Gastrocnemius medialis (tissue), 4 donors: ENCODE measurements around the gene RBBP8. TPM values are rescaled to one million over a fixed set of nuclear protein-coding genes. Genes with fewer than 3 reads are reported as not detected.

Source experiments
- ATAC-seq, 2 donors: fragments of 150-250 bp; one replicate each; pipeline ENCODE4 v1.9.1; 2016
- DNase-seq, 2 donors: peaks; one replicate each; pipeline ENCODE4 v3.0.0-alpha.2; 2019
- H3K27ac ChIP-seq, 4 donors: fragments of 200-600 bp; sonication (generic); 1 replicate in 1 of 4; 2 replicates in 3 of 4; pipeline ENCODE4 v1.5.1; 2016 to 2018; ENCODE audit warnings: mild to moderate bottlenecking in 2 of 4, moderate library complexity in 1 of 4
- H3K27me3 ChIP-seq, 3 donors: fragments of 200-600 bp; sonication (generic) in 2 of 3; 1 replicate in 1 of 3; 2 replicates in 2 of 3; pipeline versions ENCODE4 v1.5.1 to v1.6.0; 2016 to 2019; ENCODE audit warnings: mild to moderate bottlenecking in 1 of 3, moderate library complexity in 1 of 3
- H3K36me3 ChIP-seq, 2 donors: fragments of 200-600 bp; sonication (generic) in 1 of 2; one replicate each; pipeline ENCODE4 v1.5.1; 2017 to 2018
- H3K4me1 ChIP-seq, 2 donors: fragments of 200-600 bp; sonication (generic) in 1 of 2; one replicate each; pipeline ENCODE4 v1.5.1; 2016 to 2017; ENCODE audit warnings: mild to moderate bottlenecking in 2 of 2
- H3K4me3 ChIP-seq, 4 donors: fragments of 200-600 bp; sonication (generic) in 3 of 4; 1 replicate in 1 of 4; 2 replicates in 3 of 4; pipeline ENCODE4 v1.5.1; 2016 to 2019; ENCODE audit warnings: mild to moderate bottlenecking in 2 of 4
- H3K9me3 ChIP-seq, 3 donors: fragments of 200-600 bp; sonication (generic) in 2 of 3; 1 replicate in 1 of 3; 2 replicates in 2 of 3; pipeline ENCODE4 v1.5.1; 2016 to 2019
- POLR2A ChIP-seq, 2 donors: fragments of 450-650 bp; IDR thresholded peaks; one replicate each; pipeline ENCODE4 v1.6.1; 2017; ENCODE audit warnings: antibody characterized with exemption in 2 of 2, mild to moderate bottlenecking in 2 of 2, moderate library complexity in 2 of 2
- in situ Hi-C, 4 donors: fragments of 200-750 bp; cut with MboI; loops; one replicate each; pipeline versions ENCODE4 v1.15.0 to v1.8.0; 2017; ENCODE audit warnings: low sequenced_read_pairs in 4 of 4
- intact Hi-C: fragments of 100-400 bp; cut with DNase I; formaldehyde crosslinking; loops from one replicate; pipeline ENCODE4 v1.15.1; 2023; ENCODE audit warnings: low total_unique reads
- total RNA-seq, 4 donors: library from RNA; depleted of rRNA; stranded (reverse); fragments of >200 nt; gene quantifications; one replicate each; pipeline versions ENCODE4 v1.1.0 to v1.2.3, GENCODE V29; 2016
- TF ChIP-seq, protein P1 (sequence below), 5 experiments: fragments of 450-650 bp in 3 of 5; fragments of 200-600 bp in 2 of 5; sonication (generic) in 2 of 5; IDR thresholded peaks in 4 of 5; conservative IDR thresholded peaks in 1 of 5; 1 replicate in 4 of 5; 2 replicates in 1 of 5; pipeline ENCODE4 v1.5.1; 2016 to 2019; ENCODE audit warnings: antibody characterized with exemption in 5 of 5, mild to moderate bottlenecking in 3 of 5, moderate library complexity in 3 of 5

Gene RBBP8
- total RNA-seq, 4 donors from 2014 or later = 1.3 to 4.7 (median 1.7) TPM

DNA sequence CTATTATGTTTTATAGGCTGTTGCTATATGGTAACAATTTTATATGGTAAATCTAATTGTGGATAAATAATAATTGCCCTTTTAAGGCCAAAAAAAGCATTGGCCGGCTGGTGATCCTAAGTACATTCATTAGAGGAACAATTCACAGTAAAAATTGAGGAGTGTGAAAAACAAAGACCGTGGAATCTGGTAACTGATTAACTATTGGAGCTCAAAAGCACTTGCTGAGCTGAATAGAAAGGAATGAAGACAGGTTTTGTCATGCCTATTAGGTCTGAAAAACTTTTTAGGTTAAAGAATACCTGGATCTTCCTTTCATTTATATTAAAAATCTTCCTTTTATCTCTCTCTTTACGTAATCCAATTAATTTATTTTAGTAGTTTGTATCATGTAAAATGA lies 18.5 kb upstream of the RBBP8 start:
- ATAC-seq (no peak), DNase-seq (no peak)
- Histone ChIP-seq H3K9me3 (no peaks in the 10 kb centered on the region), H3K27ac (no peak overlapping the region), H3K4me3 (no peak overlapping the region), H3K36me3 (no peaks in the 10 kb centered on the region), H3K27me3 (no peaks in the 10 kb centered on the region), H3K4me1 (no peaks in the 10 kb centered on the region)
- in situ Hi-C loops (no loop called here), intact Hi-C loops (no loop called here)
- TF ChIP-seq, protein P1, sequence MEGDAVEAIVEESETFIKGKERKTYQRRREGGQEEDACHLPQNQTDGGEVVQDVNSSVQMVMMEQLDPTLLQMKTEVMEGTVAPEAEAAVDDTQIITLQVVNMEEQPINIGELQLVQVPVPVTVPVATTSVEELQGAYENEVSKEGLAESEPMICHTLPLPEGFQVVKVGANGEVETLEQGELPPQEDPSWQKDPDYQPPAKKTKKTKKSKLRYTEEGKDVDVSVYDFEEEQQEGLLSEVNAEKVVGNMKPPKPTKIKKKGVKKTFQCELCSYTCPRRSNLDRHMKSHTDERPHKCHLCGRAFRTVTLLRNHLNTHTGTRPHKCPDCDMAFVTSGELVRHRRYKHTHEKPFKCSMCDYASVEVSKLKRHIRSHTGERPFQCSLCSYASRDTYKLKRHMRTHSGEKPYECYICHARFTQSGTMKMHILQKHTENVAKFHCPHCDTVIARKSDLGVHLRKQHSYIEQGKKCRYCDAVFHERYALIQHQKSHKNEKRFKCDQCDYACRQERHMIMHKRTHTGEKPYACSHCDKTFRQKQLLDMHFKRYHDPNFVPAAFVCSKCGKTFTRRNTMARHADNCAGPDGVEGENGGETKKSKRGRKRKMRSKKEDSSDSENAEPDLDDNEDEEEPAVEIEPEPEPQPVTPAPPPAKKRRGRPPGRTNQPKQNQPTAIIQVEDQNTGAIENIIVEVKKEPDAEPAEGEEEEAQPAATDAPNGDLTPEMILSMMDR (IDR thresholded peaks at IDR 0.05 in 4 of 5, conservative IDR thresholded peaks at IDR 0.05 in 1 of 5) = no peak
- no peak for TF ChIP-seq POLR2A (IDR thresholded peaks at IDR 0.05)

DNA sequence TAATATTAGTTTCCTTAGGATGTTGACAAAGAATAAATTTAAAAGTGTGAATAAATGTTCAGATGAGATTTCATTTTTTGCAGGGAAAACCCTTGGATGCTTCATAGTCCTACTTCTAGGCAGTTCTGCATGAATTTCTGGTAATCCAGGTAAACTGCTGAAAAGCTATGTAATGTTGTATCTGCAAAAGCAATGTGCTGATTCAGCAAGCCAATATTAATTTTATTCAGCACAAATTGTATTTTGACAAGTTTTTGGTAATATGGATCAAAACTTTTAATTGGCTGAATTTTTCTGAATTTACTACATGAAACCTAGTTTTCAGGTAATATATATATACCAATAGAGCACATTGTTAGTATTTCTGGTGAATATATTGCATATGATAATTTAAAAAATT lies 17.8 kb upstream of the RBBP8 start:
- no peak for DNase-seq
- ATAC-seq = no peak
- H3K4me3 ChIP-seq = no peak overlapping the region
- TF ChIP-seq POLR2A (IDR thresholded peaks at IDR 0.05) = no peak
- TF ChIP-seq, protein P1 (IDR thresholded peaks at IDR 0.05 in 4 of 5, conservative IDR thresholded peaks at IDR 0.05 in 1 of 5) = no peak
- H3K27me3 ChIP-seq = no peaks in the 10 kb centered on the region
- H3K4me1 ChIP-seq = no peaks in the 10 kb centered on the region
- no peaks in the 10 kb centered on the region for H3K9me3 ChIP-seq
- intact Hi-C loops (no loop called here), in situ Hi-C loops (no loop called here)
- no peaks in the 10 kb centered on the region for H3K36me3 ChIP-seq
- H3K27ac ChIP-seq = no peak overlapping the region

DNA sequence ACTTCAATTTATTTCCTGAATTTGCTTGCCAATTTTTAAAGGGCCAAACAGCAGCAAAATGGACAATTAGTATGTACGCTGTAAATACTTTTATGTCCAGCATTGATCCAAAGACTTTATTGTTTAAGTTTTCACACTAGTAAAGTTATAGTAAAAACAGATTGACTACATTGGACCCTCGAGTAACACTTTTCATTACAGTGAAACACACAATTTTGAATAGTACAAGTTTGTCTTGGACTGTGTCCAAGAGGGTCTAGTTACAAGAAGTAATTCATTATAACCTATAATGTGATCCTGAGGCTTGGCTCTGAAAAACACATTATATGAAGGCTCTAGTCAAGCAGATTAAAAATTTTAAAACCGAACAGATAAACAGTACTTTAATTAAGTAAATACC lies 11.4 kb upstream of the RBBP8 start:
- Histone ChIP-seq H3K4me3 (no peak overlapping the region), H3K27me3 (no peaks in the 10 kb centered on the region), H3K27ac (no peak overlapping the region), H3K36me3 (no peaks in the 10 kb centered on the region), H3K9me3 (no peaks in the 10 kb centered on the region), H3K4me1 (no peaks in the 10 kb centered on the region)
- intact Hi-C loops = no loop called here
- in situ Hi-C loops = no loop called here
- no peak for ATAC-seq
- no peak for DNase-seq
- TF ChIP-seq POLR2A (IDR thresholded peaks at IDR 0.05) = no peak
- TF ChIP-seq, protein P1 (IDR thresholded peaks at IDR 0.05 in 4 of 5, conservative IDR thresholded peaks at IDR 0.05 in 1 of 5) = no peak

DNA sequence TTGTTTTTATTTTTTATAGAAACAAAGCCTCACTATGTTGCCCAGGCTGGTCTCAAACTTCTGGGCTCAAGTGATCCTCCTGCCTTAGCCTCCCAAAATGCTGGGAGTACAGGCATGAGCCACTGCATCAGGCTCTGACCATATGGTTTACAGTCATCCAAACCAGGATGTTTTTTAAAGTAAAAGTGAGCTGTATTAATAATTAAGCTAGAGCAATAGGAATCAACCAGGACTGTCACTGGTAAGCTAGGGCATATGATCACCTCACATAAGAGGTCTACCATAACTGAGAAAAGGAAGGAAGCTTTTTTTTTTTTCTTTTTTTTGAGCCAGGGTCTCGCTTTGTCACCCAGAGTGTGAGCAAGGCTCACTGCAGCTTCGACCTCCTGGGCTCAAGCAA lies 8.5 kb upstream of the RBBP8 start:
- in situ Hi-C loops (no loop called here), intact Hi-C loops (no loop called here)
- Histone ChIP-seq H3K4me3 (no peak overlapping the region), H3K36me3 (no peaks in the 10 kb centered on the region), H3K9me3 (no peaks in the 10 kb centered on the region), H3K4me1 (no peaks in the 10 kb centered on the region), H3K27ac (no peak overlapping the region), H3K27me3 (no peaks in the 10 kb centered on the region)
- TF ChIP-seq, protein P1 (IDR thresholded peaks at IDR 0.05 in 4 of 5, conservative IDR thresholded peaks at IDR 0.05 in 1 of 5) = no peak
- TF ChIP-seq POLR2A (IDR thresholded peaks at IDR 0.05) = no peak
- ATAC-seq (no peak), DNase-seq (no peak)

DNA sequence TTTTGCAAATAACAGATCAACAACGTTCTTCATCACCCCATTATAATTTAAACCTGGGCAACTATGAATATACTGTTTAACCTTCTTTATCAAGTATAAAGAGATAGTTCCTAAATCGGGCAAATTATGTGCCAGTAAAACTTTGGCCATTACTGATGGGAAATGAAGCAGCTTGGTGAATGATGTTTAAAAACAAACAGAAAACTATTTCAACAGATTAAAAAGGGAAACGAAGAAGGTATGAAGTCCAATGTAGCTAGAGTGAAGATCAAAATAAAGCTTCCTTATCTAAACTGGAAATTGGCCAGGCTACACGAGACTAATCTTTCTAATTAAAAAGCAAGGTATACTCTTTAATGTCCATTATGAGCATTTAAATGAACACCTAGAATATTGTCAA lies 6.7 kb upstream of the RBBP8 start:
- Histone ChIP-seq H3K4me1 (no peaks in the 10 kb centered on the region), H3K27me3 (no peaks in the 10 kb centered on the region), H3K36me3 (no peaks in the 10 kb centered on the region), H3K27ac (no peak overlapping the region), H3K4me3 (no peak overlapping the region), H3K9me3 (no peaks in the 10 kb centered on the region)
- TF ChIP-seq, protein P1 (IDR thresholded peaks at IDR 0.05 in 4 of 5, conservative IDR thresholded peaks at IDR 0.05 in 1 of 5) = no peak
- no peak for TF ChIP-seq POLR2A (IDR thresholded peaks at IDR 0.05)
- in situ Hi-C loops (loop anchor here in 2 of 4 donors (25.0 kb wide), 2 partner anchors 461 to 486 kb away; no protein-coding TSS in a partner anchor), intact Hi-C loops (no loop called here)
- ATAC-seq (no peak), DNase-seq (no peak)
